ENCODE measurements around the gene GPR137B. TPM values are rescaled to one million over a fixed set of nuclear protein-coding genes. Genes with fewer than 3 reads are reported as not detected.
A peak's percentile ranks its signal among the peaks of the same experiment; 100 is the strongest.

Gene GPR137B
- 4.9 and 11.1 TPM in 2 replicates for total RNA-seq (2014; rRNA removed)
- 7.1 TPM for polyA plus RNA-seq (2012)

DNA sequence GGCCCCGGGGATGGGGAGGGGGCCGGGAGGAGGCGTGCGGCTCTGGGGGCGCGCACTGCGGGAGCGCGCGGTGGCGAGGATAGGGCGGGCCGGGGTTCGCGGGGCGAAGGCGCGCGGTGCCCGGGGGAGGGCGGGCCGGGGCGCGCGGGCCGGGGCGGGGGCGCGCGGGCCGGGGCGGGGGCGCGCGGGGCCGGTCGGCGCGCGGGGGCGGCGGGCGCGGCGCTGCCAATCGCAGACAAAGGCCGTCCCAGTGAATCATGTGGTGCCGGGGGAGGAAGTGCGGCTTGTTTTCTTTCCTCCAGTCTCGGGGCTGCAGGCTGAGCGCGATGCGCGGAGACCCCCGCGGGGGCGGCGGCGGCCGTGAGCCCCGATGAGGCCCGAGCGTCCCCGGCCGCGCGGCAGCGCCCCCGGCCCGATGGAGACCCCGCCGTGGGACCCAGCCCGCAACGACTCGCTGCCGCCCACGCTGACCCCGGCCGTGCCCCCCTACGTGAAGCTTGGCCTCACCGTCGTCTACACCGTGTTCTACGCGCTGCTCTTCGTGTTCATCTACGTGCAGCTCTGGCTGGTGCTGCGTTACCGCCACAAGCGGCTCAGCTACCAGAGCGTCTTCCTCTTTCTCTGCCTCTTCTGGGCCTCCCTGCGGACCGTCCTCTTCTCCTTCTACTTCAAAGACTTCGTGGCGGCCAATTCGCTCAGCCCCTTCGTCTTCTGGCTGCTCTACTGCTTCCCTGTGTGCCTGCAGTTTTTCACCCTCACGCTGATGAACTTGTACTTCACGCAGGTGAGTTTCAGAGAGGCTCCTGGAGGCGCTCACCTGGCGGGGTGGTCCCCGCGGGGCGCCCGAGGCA, at the start of gene GPR137B:
GPR137B (plus strand) TSS at position 287 of the 851 bp plus-strand sequence; CDS start at position 371, 84 bp downstream.
- peak; percentile 28 for DNase-seq (ENCODE audit: low read depth)

DNA sequence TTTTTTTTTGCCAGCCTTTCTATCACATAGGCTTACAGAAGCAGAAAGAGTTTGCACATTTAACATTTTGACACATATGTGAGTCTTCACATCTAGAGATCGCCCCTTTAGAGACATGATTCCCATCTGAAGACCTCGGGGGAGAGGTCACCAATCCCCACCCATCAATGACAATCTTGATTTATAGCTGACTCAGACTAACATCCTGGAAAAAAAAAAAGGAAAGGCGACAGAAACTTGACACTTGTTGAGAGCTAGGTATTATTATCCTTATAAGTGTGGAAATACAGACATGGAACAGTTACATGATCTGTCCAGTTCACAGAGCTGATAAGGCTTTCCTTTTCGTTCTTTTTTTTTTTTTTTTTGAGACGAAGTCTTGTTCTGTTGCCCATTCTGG, 49.4 kb upstream of the GPR137B start:
- no peak for DNase-seq (ENCODE audit: low read depth)

DNA sequence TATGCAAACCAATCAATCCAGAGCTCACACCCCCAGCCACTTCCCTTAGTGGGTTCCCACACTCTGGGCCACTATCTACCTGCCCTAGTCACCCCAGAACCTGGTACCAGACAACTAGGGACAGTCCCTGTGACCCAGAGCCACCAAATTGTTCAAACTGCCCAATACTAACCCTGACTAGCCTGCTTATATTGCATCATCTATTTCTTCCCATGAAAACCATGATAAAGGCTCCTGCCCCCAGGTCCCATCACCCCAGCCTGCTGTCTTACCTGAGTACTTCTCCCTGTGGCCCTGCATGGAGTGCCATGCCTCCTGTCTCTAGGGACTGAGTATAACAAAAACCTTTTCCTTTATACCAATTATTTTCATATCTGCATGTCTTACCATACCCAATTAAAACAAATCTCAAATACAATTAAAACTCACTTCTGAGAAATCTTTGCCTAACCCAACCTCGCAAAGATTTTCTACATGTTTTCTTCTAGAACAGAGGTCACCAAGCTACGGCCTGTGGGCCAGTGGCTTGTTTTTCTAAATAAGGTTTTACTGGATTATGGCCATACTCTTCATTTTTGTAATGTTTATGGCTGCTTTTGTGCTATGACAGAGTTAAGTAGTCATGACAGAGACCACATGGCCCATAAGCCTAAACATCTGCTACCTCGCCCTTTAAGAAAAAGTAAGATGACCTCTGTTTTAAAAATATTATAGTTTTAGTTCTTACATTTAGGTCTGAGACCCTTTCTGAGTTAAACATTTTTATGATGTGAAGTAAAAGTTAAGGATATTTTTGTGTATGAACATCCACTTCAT, 46.4 kb upstream of the GPR137B start:
- no peak for DNase-seq (ENCODE audit: low read depth)

DNA sequence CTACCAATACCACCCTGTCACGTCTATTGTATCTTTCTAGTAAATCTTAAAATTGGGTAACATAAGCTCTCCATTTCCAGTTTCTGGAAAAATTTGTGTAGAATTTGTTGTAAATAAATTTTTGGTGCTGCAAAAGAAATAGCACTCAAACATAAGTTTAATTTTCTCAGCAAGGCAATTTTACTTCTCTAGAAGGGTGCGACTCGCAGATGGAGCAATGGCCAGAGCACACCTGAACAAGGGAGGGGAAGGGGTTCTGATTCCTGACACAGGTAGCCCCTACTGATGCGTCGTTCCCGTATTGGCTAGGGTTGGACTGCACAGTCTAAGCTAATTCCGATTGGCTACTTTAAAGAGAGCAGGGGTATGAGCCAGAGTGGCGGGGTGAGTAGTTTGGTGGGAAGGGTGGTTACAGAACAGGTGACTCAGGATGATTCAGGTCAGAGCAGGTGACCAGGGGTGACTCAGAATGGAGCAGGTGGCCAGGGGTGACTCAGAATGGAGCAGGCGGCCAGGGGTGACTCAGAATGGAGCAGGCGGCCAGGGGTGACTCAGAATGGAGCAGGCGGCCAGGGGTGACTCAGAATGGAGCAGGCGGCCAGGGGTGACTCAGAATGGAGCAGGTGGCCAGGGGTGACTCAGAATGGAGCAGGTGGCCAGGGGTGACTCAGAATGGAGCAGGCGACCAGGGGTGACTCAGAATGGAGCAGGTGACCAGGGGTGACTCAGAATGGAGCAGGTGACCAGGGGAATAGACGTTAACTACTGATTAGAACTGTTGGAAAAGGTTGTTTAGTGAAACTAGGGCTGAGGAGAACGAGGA, 45.5 kb upstream of the GPR137B start:
- DNase-seq (ENCODE audit: low read depth) = peak; percentile 67

GRCh38 chr1:236098267-236098666, 44.1 kb upstream of the GPR137B start:
- no peak for DNase-seq (ENCODE audit: low read depth)

GRCh38 chr1:236099355-236099974, 42.9 kb upstream of the GPR137B start:
- no peak for DNase-seq (ENCODE audit: low read depth)

GRCh38 chr1:236100799-236101198, 41.5 kb upstream of the GPR137B start:
- DNase-seq (ENCODE audit: low read depth) = no peak

DNA sequence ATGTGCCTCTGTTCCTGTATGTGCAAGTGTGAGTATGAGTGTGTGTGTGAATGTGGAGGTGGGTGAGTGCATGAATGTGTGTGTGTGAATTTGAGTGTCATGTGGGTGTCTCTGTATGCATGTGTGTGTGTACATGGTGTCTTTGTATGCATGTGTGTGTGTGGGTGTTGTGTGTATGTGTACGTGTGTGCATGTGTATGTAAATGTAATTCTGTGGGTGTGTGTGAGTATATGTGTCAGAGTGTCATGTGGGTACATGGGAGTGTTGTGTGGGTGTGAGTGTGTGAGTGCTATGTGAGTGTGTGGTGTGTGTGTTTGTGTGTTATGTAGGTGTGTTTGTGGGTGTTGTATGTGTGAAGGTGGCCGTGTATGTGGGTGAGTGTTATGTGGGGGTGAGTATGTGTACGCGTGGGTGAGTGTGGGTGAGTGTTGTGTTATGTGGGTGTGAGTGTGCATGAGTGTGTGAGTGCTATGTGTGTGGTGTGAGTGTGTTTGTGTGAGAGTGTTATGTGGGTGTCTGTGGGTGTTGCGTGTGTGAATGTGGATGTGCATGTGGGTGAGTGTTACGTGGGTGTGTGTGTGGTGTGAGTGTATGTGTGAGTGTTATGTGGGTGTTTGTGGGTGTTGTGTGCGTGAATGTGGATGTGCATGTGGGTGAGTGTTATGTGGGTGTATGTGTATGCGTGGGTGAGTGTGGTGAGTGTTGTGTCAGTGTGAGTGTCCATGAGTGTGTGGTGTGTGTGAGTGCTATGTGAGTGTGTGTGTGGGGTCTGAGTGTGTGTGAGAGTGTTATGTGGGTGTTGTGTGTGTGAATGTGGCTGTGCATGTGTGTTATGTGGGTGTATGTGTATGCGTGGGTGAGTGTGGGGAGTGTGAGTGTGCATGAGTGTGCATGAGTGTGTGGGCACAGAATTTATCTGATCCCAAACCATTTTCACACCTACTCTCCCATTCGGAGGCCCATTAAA, 40.8 kb upstream of the GPR137B start:
- no peak for DNase-seq (ENCODE audit: low read depth)

DNA sequence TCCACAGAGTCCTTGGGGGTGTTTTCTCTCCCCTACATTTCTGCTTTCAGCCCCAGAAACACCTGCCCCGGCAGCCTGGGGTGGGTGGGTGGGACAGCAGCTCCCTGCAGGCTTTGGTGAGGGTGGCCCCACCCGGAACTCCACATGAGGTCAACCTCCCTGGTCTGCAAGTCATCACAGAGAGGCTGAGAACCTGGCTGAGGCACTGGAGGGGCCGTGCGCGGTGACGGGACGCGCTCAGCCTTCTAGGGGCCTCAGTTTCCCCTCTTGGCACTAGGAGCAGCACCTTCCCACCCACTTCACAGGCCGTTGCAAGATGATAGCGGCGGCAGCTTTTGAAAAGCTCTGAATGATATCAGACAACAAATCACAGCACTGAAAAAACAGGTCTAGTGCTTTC, 39.7 kb upstream of the GPR137B start:
- DNase-seq (ENCODE audit: low read depth) = no peak

- no peak for DNase-seq (ENCODE audit: low read depth)
Observed at GRCh38 chr1:236103059-236103458, 39.3 kb upstream of the GPR137B start.

GRCh38 chr1:236103646-236104218, 38.6 kb upstream of the GPR137B start:
- peak; percentile 48 for DNase-seq (ENCODE audit: low read depth)

GRCh38 chr1:236107121-236107907, 35.0 kb upstream of the GPR137B start:
- DNase-seq (ENCODE audit: low read depth) = no peak

DNA sequence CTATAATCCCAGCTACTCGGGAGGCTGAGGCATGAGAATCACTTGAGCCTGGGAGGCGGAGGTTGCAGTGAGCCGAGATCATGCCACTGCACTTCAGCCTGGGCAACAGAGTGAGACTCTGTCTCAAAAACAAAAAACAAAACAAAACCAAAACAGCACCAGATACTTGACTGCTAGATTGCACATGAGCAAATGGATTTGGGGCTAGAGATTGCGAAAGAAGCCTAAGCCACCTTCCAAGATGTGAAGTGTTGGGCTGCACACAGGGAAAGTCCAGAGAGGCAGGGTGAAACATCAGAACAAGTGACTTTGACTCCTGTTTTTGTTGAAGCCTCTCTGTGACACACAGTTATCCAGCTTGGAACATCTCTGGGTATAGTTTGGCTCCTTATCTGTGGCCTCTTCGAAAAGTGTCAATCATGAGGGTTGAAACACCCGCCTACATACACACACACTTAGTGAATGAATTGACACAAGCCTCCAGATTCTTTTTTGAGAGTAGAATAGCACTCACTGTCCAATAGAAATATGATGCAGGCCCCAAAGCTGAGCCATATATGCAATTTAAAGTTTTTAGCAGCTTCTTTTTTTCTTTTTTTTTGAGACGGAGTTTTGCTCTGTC, 34.2 kb upstream of the GPR137B start:
- no peak for DNase-seq (ENCODE audit: low read depth)

DNA sequence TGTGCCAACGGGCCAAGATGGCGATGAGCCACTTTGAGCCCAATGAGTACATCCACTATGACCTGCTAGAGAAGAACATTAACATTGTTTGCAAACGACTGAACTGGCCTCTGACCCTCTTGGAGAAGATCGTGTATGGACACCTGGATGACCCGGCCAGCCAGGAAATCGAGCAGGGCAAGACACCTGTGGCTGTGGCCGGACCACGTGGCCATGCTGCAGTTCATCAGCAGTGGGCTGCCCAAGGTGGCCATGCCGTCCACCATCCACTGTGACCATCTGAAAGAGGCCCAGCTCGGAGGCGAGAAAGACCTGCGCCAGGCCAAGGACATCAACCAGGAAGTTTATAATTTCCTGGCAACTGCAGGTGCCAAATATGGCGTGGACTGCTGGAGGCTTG, 32.2 kb upstream of the GPR137B start:
- DNase-seq (ENCODE audit: low read depth) = no peak

- no peak for DNase-seq (ENCODE audit: low read depth)
Observed at GRCh38 chr1:236111527-236112331, 30.6 kb upstream of the GPR137B start.

- no peak for DNase-seq (ENCODE audit: low read depth)
Observed at GRCh38 chr1:236112332-236112627, 30.1 kb upstream of the GPR137B start.

GRCh38 chr1:236113324-236114032, 28.9 kb upstream of the GPR137B start:
- DNase-seq (ENCODE audit: low read depth) = no peak
